Thyroid gland (tissue), 4 donors: ENCODE data around the gene ENPP5.

Experiments used
- CTCF ChIP-seq, 6 experiments: fragments of 200-600 bp in 3 of 6; fragments of 450-650 bp in 3 of 6; sonication (generic) in 3 of 6; IDR thresholded peaks; one replicate each; pipeline ENCODE4 v1.5.1; 2016 to 2019; ENCODE audit warnings: antibody characterized with exemption in 6 of 6, mild to moderate bottlenecking in 2 of 6, inconsistent platforms in 1 of 6, moderate library complexity in 1 of 6
- POLR2A ChIP-seq, 2 donors: fragments of 450-650 bp; IDR thresholded peaks; one replicate each; pipeline ENCODE4 v1.6.1; 2017; ENCODE audit warnings: antibody characterized with exemption in 2 of 2, mild to moderate bottlenecking in 2 of 2, moderate library complexity in 1 of 2

DNA sequence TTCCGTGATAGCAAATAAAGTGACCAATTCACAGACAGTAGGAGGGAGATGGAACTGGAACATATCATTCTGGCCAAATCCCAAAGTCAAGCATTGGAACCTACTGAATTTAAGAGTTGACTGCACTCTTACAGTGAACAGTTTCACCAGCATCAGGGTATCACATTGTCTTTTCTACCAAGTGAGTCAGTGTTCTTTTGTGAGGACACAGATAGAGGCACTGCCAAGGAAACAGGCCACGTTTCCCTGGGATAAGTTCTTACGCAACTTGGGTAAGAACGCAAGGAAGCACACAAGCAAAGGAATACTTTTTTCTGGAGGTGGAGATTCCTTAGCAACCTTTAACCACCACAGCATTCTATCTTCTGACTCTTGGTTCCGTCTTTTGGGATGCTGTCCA is 28.6 kb upstream of the ENPP5 start:
- no peak for TF ChIP-seq CTCF (IDR thresholded peaks at IDR 0.05)
- no peak for TF ChIP-seq POLR2A (IDR thresholded peaks at IDR 0.05)
